Endothelial cell of umbilical vein (primary cell): Measurements from ENCODE around the gene FAM20A. TPM values are rescaled to one million over a fixed set of nuclear protein-coding genes. Genes with fewer than 3 reads are reported as not detected.

ENCODE experiments used
- BruUV-seq: library from RNA; stranded (reverse); fragments of 400-500 nt; replicated peaks from 2 replicates; lab custom pipeline; 2021; lab: Mats Ljungman, UMichigan
- CTCF ChIA-PET: fragments of 300-600, 350-600 bp; sonication (Branson Sonifier 250); formaldehyde crosslinking; loops from one replicate; lab custom pipeline; 2021; ENCODE audit warnings: antibody characterized with exemption, inconsistent platforms; lab: Charles Lee
- POLR2A ChIA-PET: fragments of 300-600, 350-600 bp; sonication (Branson Sonifier 250); formaldehyde crosslinking; loops from one replicate; lab custom pipeline; 2021; ENCODE audit warnings: antibody characterized with exemption, inconsistent platforms; lab: Charles Lee
- DNase-seq: peaks from one replicate; pipeline ENCODE4 v3.0.0-alpha.2; 2011; ENCODE audit warnings: low read depth, low spot score
- FAIRE-seq: peaks from 2 replicates; lab custom pipeline; 2011; peaks lifted over from hg19 to GRCh38; lab: Jason Lieb, UNC
- H2AFZ ChIP-seq: 2 replicates; pipeline ENCODE4 v1.6.0; 2012; ENCODE audit warnings: low read depth, low read length, control low read depth, inconsistent platforms
- H3K27ac ChIP-seq: 2 replicates; pipeline ENCODE4 v1.5.1; 2011; ENCODE audit warnings: low read depth, mild to moderate bottlenecking, control low read depth, low read length, moderate library complexity; ENCODE audit not compliant: insufficient read depth
- H3K27me3 ChIP-seq, 2 experiments: 2 replicates each; pipeline versions ENCODE4 v1.6.0 to v1.6.1; 2011; ENCODE audit warnings: low read length in 2 of 2, mixed read lengths in 1 of 2; ENCODE audit not compliant: control insufficient read depth in 2 of 2, insufficient read depth in 2 of 2
- H3K36me3 ChIP-seq, 2 experiments: 2 replicates in 1 of 2; 3 replicates in 1 of 2; pipeline ENCODE4 v1.5.1; 2011; ENCODE audit warnings: low read length in 2 of 2, mild to moderate bottlenecking in 1 of 2, moderate library complexity in 1 of 2; ENCODE audit not compliant: control insufficient read depth in 2 of 2, insufficient read depth in 2 of 2; ENCODE audit errors: extremely low read depth in 1 of 2
- H3K4me1 ChIP-seq: 3 replicates; pipeline ENCODE4 v1.5.1; 2011; ENCODE audit warnings: mild to moderate bottlenecking, low read length; ENCODE audit not compliant: control insufficient read depth, insufficient read depth; ENCODE audit errors: extremely low read depth
- H3K4me2 ChIP-seq: 2 replicates; pipeline ENCODE4 v1.6.1; 2011; ENCODE audit warnings: low read length, control low read depth, mixed read lengths; ENCODE audit not compliant: insufficient read depth
- H3K4me3 ChIP-seq, 3 experiments: fragments of 200-600 bp in 1 of 3; sonication (generic), shearing (Covaris generic) in 1 of 3; replicated peaks in 1 of 3; 2 replicates each; pipeline ENCODE4 v1.5.1; 2011 to 2016; ENCODE audit warnings: control low read depth in 3 of 3, low read length in 3 of 3, mild to moderate bottlenecking in 2 of 3, inconsistent platforms in 1 of 3, low read depth in 1 of 3, moderate library complexity in 1 of 3; ENCODE audit not compliant: insufficient read depth in 1 of 3
- H3K79me2 ChIP-seq: 2 replicates; pipeline ENCODE4 v1.6.0; 2012; ENCODE audit warnings: low read length, inconsistent platforms; ENCODE audit not compliant: control insufficient read depth, insufficient read depth
- H3K9ac ChIP-seq: replicated peaks from 2 replicates; pipeline ENCODE3; 2011; ENCODE audit warnings: low read length, control low read depth; ENCODE audit not compliant: insufficient read depth; ENCODE audit errors: extremely low read depth
- H3K9me1 ChIP-seq: replicated peaks from 3 replicates; pipeline ENCODE4 v1.6.0; 2011; ENCODE audit warnings: mild to moderate bottlenecking, low read length; ENCODE audit not compliant: control insufficient read depth, insufficient read depth; ENCODE audit errors: extremely low read depth
- H3K9me3 ChIP-seq: replicated peaks from 2 replicates; pipeline ENCODE4 v1.5.1; 2012; ENCODE audit warnings: low read length, inconsistent platforms; ENCODE audit not compliant: control insufficient read depth, insufficient read depth
- H4K20me1 ChIP-seq: replicated peaks from 2 replicates; pipeline ENCODE3; 2011; ENCODE audit warnings: mild to moderate bottlenecking, low read length; ENCODE audit not compliant: control insufficient read depth, insufficient read depth; ENCODE audit errors: extremely low read depth
- CTCF ChIP-seq, 2 donors: IDR thresholded peaks; 1 replicate in 1 of 2; 2 replicates in 1 of 2; pipeline ENCODE4 v1.5.1; 2011; ENCODE audit warnings: low read length in 2 of 2, mild to moderate bottlenecking in 2 of 2, moderate library complexity in 2 of 2, control low read depth in 1 of 2, inconsistent platforms in 1 of 2, low read depth in 1 of 2; ENCODE audit not compliant: insufficient read depth in 1 of 2; ENCODE audit errors: extremely low read depth in 1 of 2
- EZH2 ChIP-seq: IDR thresholded peaks from 2 replicates; pipeline ENCODE4 v1.6.1; 2012; ENCODE audit warnings: borderline replicate concordance, low read depth, mild to moderate bottlenecking, moderate library complexity, low read length, inconsistent platforms; ENCODE audit not compliant: severe bottlenecking
- FOS ChIP-seq: IDR thresholded peaks from 2 replicates; pipeline ENCODE4 v1.6.1; 2011; ENCODE audit warnings: mild to moderate bottlenecking, low read length, moderate library complexity, borderline replicate concordance; ENCODE audit not compliant: insufficient read depth
- GATA2 ChIP-seq: IDR thresholded peaks from 2 replicates; pipeline ENCODE4 v1.7.0; 2011; ENCODE audit warnings: low read depth, mild to moderate bottlenecking, moderate library complexity, mixed read lengths, low read length; ENCODE audit not compliant: insufficient read length, insufficient read depth
- JUN ChIP-seq: IDR thresholded peaks from 2 replicates; pipeline ENCODE4 v1.6.1; 2011; ENCODE audit warnings: borderline replicate concordance, low read depth; ENCODE audit not compliant: insufficient read length, insufficient read depth
- MAX ChIP-seq: IDR thresholded peaks from 2 replicates; pipeline ENCODE4 v1.6.1; 2011; ENCODE audit not compliant: insufficient read depth, insufficient read length
- MYC ChIP-seq: IDR thresholded peaks from one replicate; pipeline ENCODE4 v1.6.1; 2011; ENCODE audit warnings: mild to moderate bottlenecking, low read depth, low read length
- POLR2A ChIP-seq: IDR thresholded peaks from 2 replicates; pipeline ENCODE4 v1.6.1; 2012; ENCODE audit warnings: low read depth, mild to moderate bottlenecking, control low read depth, low read length
- POLR2AphosphoS5 ChIP-seq: IDR thresholded peaks from 2 replicates; pipeline ENCODE4 v1.6.1; 2012; ENCODE audit warnings: low read depth, mild to moderate bottlenecking, control low read depth, low read length, moderate library complexity; ENCODE audit not compliant: insufficient read depth
- dilution Hi-C: fragments of 300-500 bp; cut with MboI; formaldehyde crosslinking; loops from one replicate; pipeline ENCODE4 v1.15.0; 2019; ENCODE audit warnings: low sequenced_read_pairs; ENCODE audit not compliant: extremely low pct_ligation_motif_present
- intact Hi-C: fragments of 100-400 bp; cut with micrococcal nuclease; formaldehyde crosslinking; loops from one replicate; pipeline ENCODE4 v1.10.0; 2022
- polyA plus RNA-seq, 4 experiments: library from polyadenylated mRNA; depleted of rRNA in 3 of 4; stranded (reverse) in 3 of 4; unstranded in 1 of 4; fragments of >200 nt; gene quantifications; 2 replicates each; pipeline versions ENCODE4 v1.2.1 to v1.2.3, GENCODE V29; 2011 to 2012; ENCODE audit warnings: missing spikeins in 1 of 4
- total RNA-seq: library from RNA; stranded (reverse); gene quantifications from 2 replicates; pipeline ENCODE4 v1.2.3, GENCODE V29; 2021

The FAM20A gene
- total and polyA plus RNA-seq, 2 donors (not counting 3 experiments of a cell fraction or from before 2014, with no cell fraction given) = not detected

GRCh38 chr17:68611353-68612208 lies 10.4 kb upstream of the FAM20A start:
- TF ChIP-seq JUN = no peak
- TF ChIP-seq GATA2 = no peak
- TF ChIP-seq EZH2 = no peak
- TF ChIP-seq MYC = no peak
- TF ChIP-seq POLR2A = no peak
- no peak for TF ChIP-seq FOS
- TF ChIP-seq POLR2AphosphoS5 = no peak
- no peak for TF ChIP-seq CTCF (IDR thresholded peaks at IDR 0.05; ENCODE audit: extremely low read depth in 1 of 2, insufficient read depth in 1 of 2, low read depth in 1 of 2, low read length in 2 of 2)
- TF ChIP-seq MAX = no peak
- H3K4me3 ChIP-seq = no peak overlapping the region
- CTCF ChIA-PET = interaction anchor here (0.7 kb wide), 1 partner anchor 16 kb away, joined by 3 read pairs; no protein-coding TSS in a partner anchor
- no peak overlapping the region for H3K4me2 ChIP-seq
- no peaks in the 10 kb centered on the region for H4K20me1 ChIP-seq
- no peaks in the 10 kb centered on the region for H3K4me1 ChIP-seq
- no peaks in the 10 kb centered on the region for H3K79me2 ChIP-seq
- H3K9me3 ChIP-seq = no peaks in the 10 kb centered on the region
- DNase-seq (no peak), FAIRE-seq (no peak)
- no peak overlapping the region for H2AFZ ChIP-seq
- H3K9me1 ChIP-seq = no peaks in the 10 kb centered on the region
- no peak overlapping the region for H3K9ac ChIP-seq
- H3K36me3 ChIP-seq = no peaks in the 10 kb centered on the region
- H3K27ac ChIP-seq = no peak overlapping the region
- POLR2A ChIA-PET = no interaction called here
- BruUV-seq = no TSS peak
- intact Hi-C loops = loop anchor here (5.0 kb wide), 1 partner anchor 79 kb away; no protein-coding TSS in a partner anchor
- H3K27me3 ChIP-seq = peaks cover 0 to 3% of the 10 kb centered on the region in 2 experiments
- dilution Hi-C loops = no loop called here
